VCaP (cell line): ENCODE results near the gene PLCG2.
A peak's percentile ranks its signal among the peaks of the same experiment; 100 is the strongest.

Source experiments
- H3K27ac ChIP-seq: fragments of 450-650 bp; 2 replicates; pipeline ENCODE4 v1.5.1; 2017
- CTCF ChIP-seq: fragments of 450-650 bp; conservative IDR thresholded peaks from 2 replicates; pipeline ENCODE4 v1.5.1; 2017; ENCODE audit warnings: mild to moderate bottlenecking, moderate library complexity

Gene PLCG2

GRCh38 chr16:82011199-82011641 is 232.1 kb downstream of the PLCG2 start, which contains the start of gene SDR42E1:
SDR42E1 (minus strand) TSS chr16:82011470; CDS start chr16:82000858, 10,612 bp downstream.
- no peak for TF ChIP-seq CTCF
- peak within 1 kb of the TSS; percentile 62; the same call in 1 of the 2 replicates for H3K27ac ChIP-seq
